Measurements from ENCODE around the gene MRPL20.
"Not testable (repeated sequence)": the region's sequence is repeated elsewhere in the genome, so short reads cannot be mapped to it uniquely, and the experiment has no call there.

Gene MRPL20

DNA sequence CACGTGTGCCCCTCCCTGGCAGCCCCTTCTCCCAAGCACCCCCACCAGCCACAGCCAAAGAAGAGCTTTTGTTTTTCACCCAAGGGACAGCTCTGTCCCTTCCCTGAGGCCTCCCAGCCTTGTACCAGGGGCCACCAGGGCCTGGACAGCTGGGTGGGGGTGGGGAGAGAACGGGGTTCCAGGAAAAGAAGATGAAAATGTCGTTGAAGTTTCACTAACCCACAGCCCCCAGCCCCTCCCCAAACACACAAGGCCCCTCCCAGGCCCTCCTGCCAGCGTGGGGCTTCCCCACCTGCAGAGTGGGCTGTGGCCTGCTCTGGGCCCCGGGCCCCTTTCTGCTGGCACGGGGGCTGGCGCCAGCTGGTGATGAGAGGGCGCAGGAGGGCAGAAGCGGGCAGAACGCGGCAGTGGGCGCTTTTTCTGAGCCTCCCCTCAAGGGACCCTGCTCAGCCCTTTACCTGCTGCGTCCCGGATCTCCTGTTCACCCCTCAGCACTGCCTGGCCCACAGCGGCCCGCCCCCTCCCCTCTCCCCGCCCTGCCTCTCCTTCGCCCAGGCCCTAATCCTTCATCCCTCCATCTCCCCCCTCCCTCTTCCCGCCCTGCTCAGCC is 19.5 kb upstream of the MRPL20 start:
- peak; percentile 71 for DNase-seq (ENCODE audit: low spot score)

- peak; percentile 55 for DNase-seq (ENCODE audit: low spot score)
Observed at GRCh38 chr1:1425753-1426495, 18.8 kb upstream of the MRPL20 start.

- DNase-seq (ENCODE audit: low spot score), result no peak
Observed at GRCh38 chr1:1425426-1425752, 18.3 kb upstream of the MRPL20 start.

GRCh38 chr1:1424707-1425106 is 17.6 kb upstream of the MRPL20 start:
- DNase-seq (ENCODE audit: low spot score), result no peak

GRCh38 chr1:1423245-1423597 is 16.1 kb upstream of the MRPL20 start:
- DNase-seq (ENCODE audit: low spot score), result no peak

DNA sequence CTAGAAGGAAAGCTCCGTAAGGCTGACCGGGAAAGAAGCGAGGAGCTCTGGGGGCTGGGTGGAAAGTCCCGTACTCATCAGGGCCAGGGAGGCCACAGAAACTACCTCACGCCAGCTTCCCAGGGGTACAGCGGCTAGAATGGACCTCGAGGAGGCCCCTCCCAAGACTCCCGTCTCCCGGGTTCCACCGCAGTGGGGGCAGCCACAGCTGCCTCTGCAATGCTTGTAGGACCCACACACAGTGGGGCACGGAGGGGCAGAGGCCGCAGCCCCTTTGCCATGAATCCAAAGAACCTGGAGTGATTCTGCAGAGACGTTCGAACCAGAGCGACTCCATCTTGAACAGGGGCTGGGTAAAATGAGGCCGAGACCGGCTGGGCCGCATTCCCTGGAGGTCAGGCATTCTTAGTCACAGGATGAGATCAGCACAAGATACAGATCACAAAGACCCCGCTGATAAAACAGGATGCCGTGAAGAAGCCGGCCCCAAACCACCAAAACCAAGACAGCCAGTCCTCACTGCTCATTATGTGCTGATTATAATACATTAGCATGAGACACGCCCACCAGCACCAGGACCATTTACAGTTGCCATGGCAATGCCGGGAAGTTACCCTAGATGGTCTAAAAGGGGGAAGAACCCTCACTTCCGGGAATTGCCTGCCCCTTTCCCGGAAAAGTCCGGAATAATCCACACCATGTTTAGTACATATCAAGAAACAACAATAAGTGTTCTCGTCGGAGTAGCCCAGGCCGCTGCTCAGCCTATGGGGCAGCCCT is 15.6 kb upstream of the MRPL20 start:
- peak; percentile 11 for DNase-seq (ENCODE audit: low spot score)

DNA sequence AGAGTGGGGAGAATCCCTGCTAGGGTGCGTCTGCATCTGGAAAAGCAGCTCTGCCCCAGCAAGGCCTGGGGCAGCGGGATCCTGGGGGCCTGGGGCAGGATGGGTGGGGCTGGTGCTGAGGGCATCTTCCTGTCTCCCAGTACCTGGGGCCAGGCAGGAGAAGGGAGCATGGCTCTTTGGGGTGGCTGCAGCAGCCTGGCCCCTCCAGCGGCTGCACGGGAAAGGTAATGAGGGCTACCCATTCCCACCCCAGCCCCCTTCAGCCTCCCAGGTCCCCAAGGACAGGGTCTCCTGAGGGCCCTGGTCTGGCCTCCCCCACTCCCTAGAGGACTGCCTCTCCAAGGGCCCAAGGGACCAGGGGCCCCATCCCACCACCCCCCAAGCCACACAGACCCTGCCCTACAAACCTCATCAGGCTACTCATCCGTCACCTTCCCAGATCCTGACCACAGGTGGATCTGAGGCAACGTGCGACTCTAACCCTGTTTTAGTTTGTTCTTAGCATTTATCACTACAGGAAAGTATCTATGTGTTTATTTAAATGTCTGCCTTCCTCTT is 14.9 kb upstream of the MRPL20 start:
- peak; percentile 5 for DNase-seq (ENCODE audit: low spot score)

DNA sequence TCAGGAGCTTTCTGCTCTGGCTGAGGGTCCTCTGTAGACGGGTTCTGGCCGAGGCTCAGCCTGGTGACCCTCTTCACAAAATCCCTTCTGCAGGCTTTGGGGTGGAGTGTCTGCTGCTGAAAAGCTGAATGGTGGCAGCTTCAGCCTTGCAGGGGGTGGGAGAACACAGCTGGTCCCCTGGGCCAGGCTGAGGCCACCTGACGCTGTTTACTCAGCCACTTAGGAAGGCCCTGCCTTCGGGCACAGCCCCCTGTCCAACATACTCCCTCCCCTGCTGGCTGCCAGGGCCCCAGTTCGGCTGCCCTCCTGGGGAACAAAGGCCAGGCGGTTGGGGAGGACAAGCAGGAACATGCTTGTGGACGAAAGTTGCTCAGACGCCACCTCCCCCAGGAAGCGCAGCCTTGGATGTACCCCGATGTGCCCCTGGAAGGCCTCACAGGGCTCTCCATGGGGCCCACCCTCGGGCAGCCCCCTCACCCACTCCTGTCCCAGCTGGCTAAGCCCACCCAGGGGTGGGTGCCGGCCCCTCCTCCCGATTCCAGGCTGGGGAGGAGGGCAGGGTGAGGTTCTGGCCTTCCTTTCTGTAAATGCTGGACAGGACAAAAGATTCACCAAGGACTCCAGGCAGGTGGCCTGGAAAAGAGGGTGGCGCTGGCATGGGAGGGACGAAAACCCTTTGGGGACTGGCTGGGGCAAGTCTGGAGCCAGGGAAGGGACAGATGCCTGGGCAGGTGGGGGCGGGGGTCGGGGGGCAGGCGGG is 14.2 kb upstream of the MRPL20 start, which contains the start of gene ANKRD65:
Gene ANKRD65 (minus strand): TSS at position 130 of the 760 bp plus-strand sequence. CDS start 271 bp downstream, outside the sequence.
- peak; percentile 5 for DNase-seq (ENCODE audit: low spot score)

DNA sequence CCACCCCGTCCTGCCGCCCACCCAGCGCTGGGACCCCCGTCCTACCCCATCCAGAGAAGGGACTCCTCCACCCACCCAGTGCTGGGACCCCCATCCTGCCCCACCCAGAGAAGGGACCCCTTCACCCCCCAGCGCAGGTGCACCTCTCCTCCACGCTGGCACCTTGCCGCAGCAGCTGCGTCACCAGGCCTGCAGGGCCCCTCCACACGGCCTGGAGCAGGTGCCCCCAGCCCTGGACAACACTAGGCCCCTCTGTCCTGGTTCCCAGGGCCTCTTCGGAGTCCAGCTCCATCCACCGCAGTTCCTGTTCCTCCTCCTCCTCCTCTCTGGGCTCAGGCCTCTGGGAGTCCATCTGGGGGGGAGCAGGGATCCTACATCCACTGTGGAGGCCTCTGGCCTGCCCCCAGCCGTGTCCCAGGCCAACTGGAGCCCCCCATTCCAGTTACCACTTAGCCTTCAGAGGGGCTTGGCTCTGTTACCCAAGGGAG is 13.6 kb upstream of the MRPL20 start:
- no peak for DNase-seq (ENCODE audit: low spot score)

DNA sequence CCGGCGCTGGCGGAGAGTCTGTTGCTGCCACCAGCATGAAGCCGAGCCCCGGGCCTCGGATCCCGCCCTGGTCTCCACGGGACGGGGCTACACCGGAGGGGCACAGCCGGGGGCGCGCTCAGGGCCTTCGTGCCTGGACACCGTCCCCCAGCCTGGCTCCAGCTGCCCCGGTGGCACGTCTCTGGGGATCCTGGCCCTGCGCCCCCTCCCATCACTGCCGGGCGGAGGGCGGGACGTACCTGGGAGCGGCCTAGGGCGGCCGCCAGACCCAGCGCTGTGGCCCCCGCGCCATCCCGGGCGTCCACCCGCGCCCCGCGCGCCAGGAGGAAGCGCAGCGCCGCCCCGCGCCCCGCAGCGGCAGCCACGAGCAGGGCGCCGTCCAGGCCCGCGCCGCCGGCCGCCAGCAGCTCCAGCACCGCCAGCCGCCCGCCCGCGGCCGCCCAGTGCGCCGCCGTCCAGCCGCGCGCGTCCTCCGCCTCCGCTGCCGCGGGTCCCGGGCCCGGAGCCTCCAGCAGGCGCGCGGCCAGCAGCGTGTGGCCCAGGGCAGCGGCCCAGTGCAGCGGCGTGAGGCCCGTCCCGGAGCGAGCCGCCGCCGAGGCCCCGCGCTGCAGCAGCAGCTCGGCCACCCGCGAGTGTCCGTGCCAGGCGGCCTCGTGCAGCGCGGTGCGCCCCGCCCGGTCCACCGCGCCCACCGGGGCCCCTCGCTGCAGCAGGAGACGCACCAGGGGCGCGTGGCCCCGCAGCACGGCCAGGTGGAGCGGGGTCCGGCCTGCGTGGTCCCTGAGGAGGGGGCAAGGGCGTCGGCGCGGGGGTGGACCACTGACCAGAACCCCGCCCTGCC is 12.9 kb upstream of the MRPL20 start:
- peak; percentile 62 for DNase-seq (ENCODE audit: low spot score)

DNA sequence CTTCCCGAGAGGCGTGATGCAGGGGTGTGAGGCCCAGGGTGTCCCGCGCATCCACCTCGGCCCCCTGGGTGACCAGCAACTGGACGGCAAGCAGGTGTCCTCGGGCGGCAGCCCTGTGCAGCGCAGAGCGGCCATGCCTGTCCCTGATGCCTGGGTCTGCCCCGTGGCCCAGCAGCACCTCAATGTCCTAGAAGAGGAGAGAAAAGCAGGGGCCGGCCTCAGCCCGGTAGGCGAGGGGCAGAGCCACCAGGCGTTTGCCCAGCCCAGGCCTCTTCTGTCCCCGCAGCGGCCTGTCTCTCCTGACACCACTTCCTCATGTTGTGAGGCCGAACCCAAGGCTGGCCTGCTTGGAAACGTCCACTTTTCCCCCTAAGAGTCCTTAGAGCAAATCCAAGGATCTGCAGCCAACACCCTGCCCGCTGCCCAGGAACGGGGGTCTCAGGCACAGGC is 12.3 kb upstream of the MRPL20 start:
- peak; percentile 4 for DNase-seq (ENCODE audit: low spot score)

GRCh38 chr1:1418464-1419362 is 11.6 kb upstream of the MRPL20 start:
- DNase-seq (ENCODE audit: low spot score), result peak; percentile 9

DNA sequence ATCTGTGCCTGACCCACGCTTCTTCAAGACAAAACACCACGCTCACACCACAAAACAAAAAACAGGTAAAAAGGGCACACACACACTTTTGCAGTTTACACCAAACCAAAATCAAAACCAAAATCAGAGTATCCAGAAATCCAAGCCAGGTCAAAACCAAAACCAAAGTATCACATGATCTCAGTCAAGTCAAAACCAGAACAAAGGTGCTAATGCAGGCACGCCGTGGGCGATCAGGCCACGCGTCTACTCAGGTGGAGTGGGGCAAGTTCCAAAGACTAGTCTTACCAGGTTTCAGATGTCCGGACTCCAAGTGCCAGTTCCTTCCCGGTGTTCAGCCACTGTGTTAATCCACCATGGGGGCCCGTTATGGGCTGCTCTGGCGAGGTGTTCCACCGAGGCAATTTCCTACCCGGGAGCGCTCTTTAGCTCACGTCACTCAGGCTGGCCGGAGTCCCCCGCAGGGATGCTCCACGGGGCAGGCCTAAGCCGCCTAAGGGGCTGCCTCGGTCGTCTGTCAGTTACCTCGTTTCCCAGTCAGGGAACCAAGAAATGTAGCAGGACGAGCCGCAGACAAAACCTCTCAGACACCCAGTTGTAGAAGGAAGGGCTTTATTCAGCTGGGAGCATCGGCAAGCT is 10.9 kb upstream of the MRPL20 start:
- DNase-seq (ENCODE audit: low spot score), result not testable (repeated sequence)

GRCh38 chr1:1417396-1417795 is 10.3 kb upstream of the MRPL20 start:
- not testable (repeated sequence) for DNase-seq (ENCODE audit: low spot score)

GRCh38 chr1:1415751-1416150 is 8.7 kb upstream of the MRPL20 start:
- no peak for DNase-seq (ENCODE audit: low spot score)

GRCh38 chr1:1412311-1412902 is 5.3 kb upstream of the MRPL20 start:
- not testable (repeated sequence) for DNase-seq (ENCODE audit: low spot score)

DNA sequence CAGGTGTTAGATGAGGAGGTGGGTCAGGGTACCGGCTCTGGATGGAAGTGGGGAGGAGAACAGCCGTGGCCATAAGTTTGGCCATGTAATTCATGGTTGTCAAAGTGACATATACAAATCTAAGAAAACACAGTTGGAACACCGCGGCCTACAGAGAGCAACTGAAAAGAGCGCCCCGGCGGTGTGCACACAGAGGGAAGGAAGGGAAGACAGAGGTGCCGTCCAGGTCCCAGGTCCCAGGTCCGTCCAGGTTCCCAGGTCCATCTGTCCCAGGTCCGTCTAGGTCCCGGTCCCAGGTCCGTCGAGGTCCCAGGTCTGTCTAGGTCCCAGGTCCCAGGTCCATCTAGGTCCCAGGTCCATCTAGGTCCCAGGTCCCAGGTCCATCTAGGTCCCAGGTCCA is 4.5 kb upstream of the MRPL20 start:
- no peak for DNase-seq (ENCODE audit: low spot score)

GRCh38 chr1:1410238-1410637 is 3.1 kb upstream of the MRPL20 start:
- not testable (repeated sequence) for DNase-seq (ENCODE audit: low spot score)
